HG02642 (cell line): Measurements from ENCODE around the gene GZMA.
A peak's percentile ranks its signal among the peaks of the same experiment; 100 is the strongest.
"Not testable (repeated sequence)": the region's sequence is repeated elsewhere in the genome, so short reads cannot be mapped to it uniquely, and the experiment has no call there.

Source experiments
- ATAC-seq: cut with Tn5 transposase; IDR thresholded peaks from one replicate; pipeline ENCODE4 v1.9.1; 2021; ENCODE audit warnings: mild to moderate bottlenecking; ENCODE audit not compliant: unreplicated experiment, poor library complexity

Gene GZMA

DNA sequence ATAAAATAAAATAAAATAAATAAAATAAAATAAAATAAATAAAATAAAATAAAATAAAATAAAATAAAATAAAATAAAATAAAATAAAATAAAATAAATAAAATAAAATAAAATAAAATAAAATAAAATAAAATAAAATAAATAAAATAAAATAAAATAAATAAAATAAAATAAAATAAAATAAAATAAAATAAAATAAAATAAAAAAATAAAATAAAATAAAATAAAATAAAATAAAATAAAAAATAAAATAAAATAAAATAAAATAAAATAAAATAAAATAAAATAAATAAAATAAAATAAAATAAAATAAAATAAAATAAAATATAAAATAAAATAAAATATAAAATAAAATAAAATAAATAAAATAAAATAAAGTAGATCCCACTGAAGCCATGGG, 3.5 kb downstream of the GZMA start:
- ATAC-seq, result not testable (repeated sequence)

DNA sequence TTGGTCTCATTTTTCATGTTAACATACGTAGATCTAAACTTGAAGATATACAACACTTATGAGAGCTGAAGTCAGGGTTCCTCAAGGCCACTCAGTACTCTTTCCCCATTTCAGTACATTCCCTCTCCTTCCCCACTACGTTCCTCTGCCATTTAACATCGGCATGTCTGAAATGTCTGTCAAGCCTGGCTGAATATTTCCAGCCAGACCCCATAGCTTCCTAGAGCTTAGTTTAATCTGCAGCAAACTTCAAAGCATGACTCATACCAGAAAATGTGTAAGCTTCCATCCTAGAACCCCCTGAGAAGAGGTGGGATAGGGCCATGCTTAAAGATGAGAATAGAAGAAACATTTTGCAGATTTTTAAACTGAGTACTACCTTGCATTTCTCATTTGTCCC, 6.2 kb downstream of the GZMA start:
- ATAC-seq, result no peak

- ATAC-seq, result no peak
Observed at GRCh38 chr5:55110217-55110616, 7.8 kb downstream of the GZMA start.

GRCh38 chr5:55113327-55113726, 10.9 kb downstream of the GZMA start:
- ATAC-seq, result no peak

DNA sequence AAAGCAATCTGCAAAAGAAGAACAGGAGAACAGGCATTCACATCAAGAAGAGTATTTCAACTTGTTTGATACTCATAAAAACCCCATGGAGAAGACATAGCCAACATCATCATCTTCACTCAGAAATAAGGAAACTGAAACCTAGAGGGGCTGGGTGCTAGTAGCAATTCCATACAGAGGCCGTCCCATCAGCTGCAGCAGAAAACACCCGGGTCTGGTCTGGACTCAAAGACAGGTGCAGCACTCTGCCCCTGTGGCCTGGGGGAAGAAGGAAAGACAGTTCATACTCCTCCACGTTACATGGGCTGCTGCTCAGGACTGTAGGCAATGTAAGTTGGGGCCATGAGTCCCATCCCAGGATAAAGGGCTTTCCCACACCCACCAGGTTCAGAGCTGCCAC, 11.6 kb downstream of the GZMA start:
- ATAC-seq, result no peak

DNA sequence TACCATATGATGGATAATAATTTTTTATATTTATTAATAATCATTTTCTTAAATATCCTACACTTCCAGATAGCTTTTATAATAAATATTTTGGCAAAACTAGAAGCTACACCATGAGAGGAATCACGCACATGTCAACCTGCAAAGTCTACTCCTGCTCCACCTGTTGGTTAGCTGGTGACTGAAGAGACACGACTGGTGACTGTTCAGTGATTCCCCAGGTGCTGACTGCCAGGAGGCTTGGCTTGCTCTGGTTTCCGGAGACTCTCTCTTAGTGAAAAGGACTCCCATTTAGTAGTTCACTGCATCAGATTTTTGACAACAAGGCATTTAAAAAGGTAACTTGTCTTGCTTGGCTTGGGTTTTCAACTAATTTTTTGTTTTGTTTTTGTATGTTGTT, 20.9 kb downstream of the GZMA start:
- ATAC-seq, result no peak

- no peak for ATAC-seq
Observed at GRCh38 chr5:55134053-55134722, 31.7 kb downstream of the GZMA start.

GRCh38 chr5:55136521-55136920, 34.1 kb downstream of the GZMA start:
- ATAC-seq, result no peak

DNA sequence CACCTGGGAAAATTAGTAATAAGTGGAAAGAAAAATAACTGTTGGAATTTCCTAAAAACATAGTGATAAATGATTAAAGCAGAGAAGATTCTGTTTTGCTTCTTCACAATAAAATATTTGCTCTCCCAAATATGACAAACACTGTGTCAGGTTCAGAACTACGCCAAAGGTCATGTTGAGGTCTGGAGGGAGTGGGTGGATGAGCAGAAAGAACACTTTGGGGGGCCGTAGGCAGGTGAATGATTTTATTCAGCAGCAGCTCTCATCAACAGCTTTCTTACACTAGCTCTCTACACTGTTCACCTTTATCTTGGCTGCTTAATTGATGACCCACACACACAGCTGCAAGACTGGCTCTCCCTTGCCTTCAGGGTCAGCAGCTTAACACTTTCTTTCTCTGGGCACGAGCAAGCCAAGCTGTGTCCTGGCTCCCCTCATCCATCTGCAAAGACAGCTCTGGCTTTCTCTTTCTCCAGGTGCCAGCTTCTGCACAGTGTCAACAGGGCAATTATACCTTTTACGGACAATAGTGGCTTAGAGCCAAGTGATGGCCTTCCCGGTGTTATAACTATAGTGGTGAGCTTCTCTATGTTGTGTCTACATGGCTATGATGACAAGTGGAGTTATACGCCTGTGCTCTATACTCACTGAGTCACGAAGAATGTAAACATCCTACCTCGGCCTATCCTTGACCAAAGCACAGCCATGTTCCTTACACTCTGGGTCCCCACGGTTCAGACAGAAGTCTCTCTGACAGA, 38.6 kb downstream of the GZMA start:
- ATAC-seq, result no peak

- ATAC-seq, result no peak
Observed at GRCh38 chr5:55141945-55142690, 39.7 kb downstream of the GZMA start.

DNA sequence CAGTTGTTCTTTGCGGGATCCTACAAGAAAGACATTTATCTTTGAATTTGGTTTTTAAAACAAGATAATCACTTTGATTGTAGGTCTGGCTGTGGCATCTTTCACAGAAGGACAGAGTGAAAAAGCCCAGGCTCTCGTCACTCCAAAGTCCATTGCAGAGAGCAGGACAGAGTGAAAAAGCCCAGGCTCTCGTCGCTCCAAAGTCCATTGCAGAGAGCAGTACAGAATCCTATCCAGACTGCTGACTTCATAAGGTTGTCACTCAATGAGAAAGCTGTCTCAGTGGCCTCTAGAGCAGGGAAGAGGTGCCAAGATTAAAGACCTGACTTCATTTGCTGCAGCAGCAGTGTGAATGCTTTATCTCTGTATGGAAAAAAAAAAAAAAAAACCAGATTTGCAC, 41.2 kb downstream of the GZMA start:
- ATAC-seq, result no peak

GRCh38 chr5:55146080-55146479, 43.6 kb downstream of the GZMA start:
- ATAC-seq, result no peak

DNA sequence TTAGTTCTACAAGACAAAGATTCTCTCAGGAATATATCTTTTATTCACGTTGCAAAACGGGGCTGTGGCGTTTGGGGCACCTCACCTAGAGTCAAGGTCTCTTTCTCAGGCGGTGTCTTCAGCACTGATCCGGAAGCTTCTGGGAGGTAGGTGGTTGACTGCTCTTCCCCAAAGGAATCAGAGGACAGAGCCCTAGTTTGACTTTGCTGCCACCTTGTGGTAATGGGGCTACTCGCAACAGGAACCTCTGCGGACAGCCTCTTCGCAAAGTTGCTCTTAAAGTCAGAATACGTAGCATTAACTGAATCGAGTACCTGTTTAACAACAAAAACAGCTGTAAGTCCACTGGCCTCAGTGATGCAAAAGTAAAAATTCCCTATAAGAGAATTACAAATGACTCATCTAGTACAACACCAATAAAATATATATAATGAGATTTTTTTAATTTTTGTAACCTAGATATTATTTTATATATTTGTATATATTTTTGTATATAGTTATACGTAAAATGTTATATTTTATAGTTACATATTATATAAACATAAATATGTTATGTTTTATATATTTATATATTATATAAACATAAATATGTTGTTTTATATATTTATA, 44.2 kb downstream of the GZMA start:
- ATAC-seq, result peak; percentile 85

GRCh38 chr5:55149308-55149795, 46.9 kb downstream of the GZMA start:
- ATAC-seq, result no peak

GRCh38 chr5:55151923-55152842, 49.7 kb downstream of the GZMA start:
- ATAC-seq, result no peak

- no peak for ATAC-seq
Observed at GRCh38 chr5:55154873-55155272, 52.4 kb downstream of the GZMA start.
